Measurements from ENCODE around the gene KRT80.

Gene KRT80

GRCh38 chr12:52210186-52210924 lies 18.5 kb upstream of the KRT80 start:
- DNase-seq = no peak

- DNase-seq = no peak
Observed at GRCh38 chr12:52209321-52209720, 17.5 kb upstream of the KRT80 start.

DNA sequence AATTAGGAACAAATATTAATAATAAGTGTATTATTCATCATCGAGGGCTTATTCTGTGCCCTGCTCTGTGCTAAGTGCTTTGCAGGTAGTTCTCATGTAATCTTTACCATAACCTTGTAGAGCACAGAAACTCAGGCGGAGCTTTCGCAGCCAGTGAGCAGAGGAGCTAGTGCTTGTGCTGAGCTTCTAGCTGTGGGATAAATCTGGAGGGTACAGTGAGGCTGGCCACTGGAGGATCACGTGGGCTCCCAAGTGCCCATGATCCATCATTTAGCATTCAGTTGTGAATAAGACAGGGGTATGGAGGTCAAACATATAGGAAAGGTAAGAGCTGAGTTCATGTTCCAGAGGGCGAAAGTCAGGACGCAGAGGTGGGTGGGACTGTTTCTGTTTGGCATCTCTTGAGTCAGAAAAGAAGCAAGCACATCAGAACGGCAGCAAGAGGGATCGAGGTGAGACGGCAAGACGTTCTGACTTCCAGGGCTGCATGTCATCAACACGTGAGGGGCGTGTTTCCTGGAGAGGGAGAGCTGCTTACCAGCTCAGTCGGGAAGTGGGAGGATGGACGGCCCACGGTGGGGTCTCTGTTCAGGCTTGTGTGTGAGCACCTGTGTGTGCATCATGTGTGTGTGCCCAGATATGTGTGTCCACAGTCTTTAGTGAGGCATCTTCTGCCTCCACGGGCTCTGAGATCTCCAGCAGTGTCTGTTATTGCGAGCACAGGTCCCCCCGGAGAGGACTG lies 16.8 kb upstream of the KRT80 start:
- no peak for DNase-seq

GRCh38 chr12:52207895-52208294 lies 16.1 kb upstream of the KRT80 start:
- no peak for DNase-seq

DNA sequence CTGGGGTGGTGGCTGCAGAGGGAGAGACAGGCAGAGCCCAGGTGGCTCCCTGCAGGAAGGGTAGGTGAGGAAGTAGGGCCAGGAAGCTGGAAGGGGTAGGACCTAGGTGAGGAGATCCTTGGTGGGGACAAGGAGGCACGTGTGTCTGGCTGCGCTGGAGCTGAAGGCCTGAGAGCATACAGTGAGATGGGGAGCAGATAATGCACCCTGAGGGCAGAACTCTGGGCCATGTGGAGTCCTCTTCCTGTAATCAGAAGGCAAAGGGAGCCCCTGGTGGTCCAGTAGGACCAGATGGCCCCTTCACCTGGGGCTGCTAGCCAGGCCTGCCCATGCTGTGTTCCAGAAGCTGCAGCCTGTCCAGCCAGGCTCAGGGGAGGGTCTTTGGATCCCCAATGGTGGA lies 15.3 kb upstream of the KRT80 start:
- DNase-seq = no peak

DNA sequence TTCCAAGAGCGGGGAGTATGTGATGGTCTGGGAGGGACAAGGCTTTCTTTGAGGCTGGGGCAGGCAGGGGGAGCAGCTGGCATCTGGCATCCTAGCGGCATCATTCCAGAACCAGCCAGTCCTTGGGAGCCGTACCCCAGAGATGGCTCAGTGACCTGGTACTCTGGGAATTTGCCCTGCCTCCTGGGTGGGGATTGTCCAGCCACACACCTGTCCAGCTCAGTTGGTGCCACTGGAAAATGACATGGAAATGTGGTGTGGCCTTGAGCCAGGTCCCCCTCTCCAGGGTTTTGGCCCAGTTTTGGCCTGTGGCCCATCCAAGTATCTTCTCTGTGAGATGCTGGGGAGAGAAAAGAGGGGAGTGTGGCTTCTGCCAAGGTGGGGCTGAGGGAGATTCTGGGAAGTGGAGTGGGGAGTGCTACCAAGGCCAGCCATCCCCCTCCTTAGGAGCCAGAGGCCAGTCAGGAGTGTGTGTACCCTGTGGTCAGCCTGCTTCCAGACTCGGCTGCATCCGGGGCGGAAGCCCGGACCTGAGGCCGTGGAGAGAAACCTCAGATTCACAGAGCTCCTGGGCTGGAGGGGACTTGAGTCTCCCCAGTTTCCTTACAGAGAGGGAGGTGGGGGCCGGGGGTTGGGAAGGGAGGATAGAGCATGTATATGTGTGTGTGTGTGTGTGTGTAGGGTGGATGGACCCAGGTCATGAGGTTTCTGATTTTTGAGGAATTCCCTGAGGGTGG lies 14.7 kb upstream of the KRT80 start:
- no peak for DNase-seq

- DNase-seq = no peak
Observed at GRCh38 chr12:52205612-52206303, 13.9 kb upstream of the KRT80 start.

GRCh38 chr12:52204931-52205505 lies 13.2 kb upstream of the KRT80 start:
- no peak for DNase-seq

- no peak for DNase-seq
Observed at GRCh38 chr12:52204095-52204930, 12.5 kb upstream of the KRT80 start.

- DNase-seq = no peak
Observed at GRCh38 chr12:52203079-52203921, 11.5 kb upstream of the KRT80 start.

DNA sequence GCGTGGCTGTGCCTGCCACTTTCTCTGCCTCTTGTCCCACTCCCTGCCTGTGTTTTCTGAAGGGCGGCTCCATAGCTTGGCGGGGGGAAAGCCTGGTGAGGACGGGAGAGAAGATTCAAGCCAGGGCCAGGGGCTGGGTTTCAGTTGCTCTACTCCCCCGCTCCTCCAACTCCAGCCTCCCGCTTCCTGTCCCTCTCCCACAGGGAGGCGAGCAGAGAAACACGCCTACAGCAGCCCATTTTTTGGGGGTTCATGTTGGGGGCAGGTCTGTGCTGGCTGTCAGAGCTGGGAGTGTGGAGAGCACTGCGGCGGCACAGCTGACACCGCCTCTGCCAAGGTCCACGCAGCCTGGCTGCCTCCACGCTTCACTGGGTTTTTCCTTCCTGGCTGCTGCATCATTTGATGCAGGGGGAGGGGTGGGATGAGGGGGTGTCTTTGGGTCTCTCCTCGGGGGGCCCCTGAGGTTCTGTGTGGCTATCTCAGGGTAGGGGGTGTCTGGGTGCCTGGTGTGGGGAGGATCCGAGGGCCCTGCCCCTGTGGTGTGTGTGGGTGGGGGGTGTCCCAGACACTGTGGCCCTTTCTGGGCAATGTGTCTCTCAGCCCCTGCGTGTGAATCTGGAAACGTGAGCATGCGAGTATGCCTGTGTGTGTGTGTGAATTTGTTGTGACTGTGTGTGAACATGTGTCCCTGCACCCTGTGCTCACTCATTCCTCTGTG lies 10.7 kb upstream of the KRT80 start:
- DNase-seq = no peak

DNA sequence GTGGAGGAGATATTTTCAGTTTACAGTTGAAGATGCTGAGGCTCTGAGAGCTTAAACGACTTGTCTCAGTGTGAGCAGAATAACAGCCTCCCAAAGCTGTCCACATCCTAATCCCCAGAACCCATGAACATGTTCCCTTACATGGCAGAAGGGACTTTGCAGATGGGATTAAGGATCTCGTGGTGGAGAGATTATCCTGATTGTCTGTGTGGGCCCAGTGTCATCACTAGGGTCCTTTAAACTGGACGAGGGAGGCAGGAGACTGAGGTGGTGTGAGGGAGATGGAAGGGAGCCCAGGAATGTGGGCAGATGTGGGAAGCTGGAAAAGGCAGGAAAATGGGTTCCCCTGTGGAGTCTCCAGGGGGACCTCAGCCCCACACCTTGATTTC lies 9.6 kb upstream of the KRT80 start:
- no peak for DNase-seq

DNA sequence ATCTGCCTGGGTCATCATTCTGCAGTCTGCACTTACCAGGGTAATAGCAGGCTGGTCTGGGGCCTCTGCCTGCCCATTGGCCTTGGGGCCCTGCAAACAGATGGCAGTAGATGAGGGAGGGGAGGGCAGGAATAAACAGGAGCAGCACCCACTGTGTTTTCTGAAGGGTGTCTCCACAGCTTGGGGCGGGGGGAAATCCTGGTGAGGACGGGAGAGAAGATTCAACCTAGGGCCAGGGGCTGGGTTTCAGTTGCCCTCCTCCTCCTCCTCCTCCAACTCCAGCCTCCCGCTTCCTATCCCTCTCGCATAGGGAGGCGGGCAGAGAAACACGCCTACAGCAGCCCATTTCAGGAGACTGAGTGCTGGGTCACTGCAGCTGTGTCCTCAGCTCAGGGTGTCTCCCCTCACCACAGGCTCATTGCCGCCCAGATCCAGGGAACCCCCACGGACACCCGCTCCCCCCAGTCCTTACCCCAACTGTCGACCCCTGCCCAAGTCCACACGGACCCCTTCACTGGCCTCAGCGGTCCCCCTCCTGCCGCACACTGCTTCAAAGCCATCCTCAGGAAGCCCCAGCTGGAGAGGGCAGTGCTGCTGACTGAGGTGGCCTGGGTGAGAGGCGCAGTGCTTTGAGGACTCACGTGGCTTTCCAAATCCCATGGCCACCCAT lies 9.1 kb upstream of the KRT80 start:
- DNase-seq = no peak

GRCh38 chr12:52200086-52200780 lies 8.4 kb upstream of the KRT80 start:
- DNase-seq = no peak

DNA sequence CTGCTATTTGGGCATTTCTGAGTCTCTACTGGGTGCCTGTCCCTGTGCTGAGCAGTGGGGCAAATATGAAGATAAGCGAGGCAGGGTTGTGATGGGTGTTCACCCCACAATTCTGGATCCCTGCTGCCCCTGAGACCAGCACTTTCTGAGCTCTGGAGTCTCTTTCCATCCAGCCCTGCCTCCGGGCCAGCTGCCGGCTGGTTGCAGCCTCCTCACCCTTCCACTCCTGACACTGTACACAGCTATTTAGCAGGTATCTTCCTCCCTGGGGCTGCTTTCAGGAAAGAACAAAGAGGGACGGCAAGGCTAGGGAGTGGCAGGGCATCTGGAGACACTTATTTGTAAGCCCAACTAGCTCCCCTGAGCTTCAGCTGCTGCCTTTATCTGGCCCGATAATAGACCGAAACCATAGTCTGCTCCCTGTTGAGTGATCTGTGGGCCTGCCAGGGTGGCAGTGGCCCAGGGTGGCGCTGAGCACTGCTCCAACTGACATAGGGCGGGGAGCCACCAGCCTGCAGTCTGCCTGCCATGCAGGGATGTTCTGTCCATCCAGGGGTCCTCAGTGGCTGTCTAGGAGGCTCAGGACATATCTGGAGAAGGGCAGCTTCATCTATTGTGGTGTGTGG lies 7.6 kb upstream of the KRT80 start:
- DNase-seq = no peak

GRCh38 chr12:52198454-52199215 lies 6.8 kb upstream of the KRT80 start:
- DNase-seq = no peak

- DNase-seq = no peak
Observed at GRCh38 chr12:52197371-52198231, 5.8 kb upstream of the KRT80 start.

Measured in stimulated activated naive CD4-positive, alpha-beta T cell treated with Interleukin-2 at 50 U/mL for 16 hours (primary cell).